ENCODE measurements around the gene TP63.

- TF ChIP-seq CTCF (IDR thresholded peaks at IDR 0.05) (no peak), ZFX (IDR thresholded peaks at IDR 0.05; ENCODE audit: borderline replicate concordance) (no peak)
Observed at GRCh38 chr3:189727898-189728297, 96.7 kb downstream of the TP63 start.
